ENCODE results near the gene TAS2R40. TPM values are rescaled to one million over a fixed set of nuclear protein-coding genes. Genes with fewer than 3 reads are reported as not detected.

Gene TAS2R40
- total and polyA plus RNA-seq, 10 of the 15 experiments (the other 5 are each of a cell fraction or from before 2014, with no cell fraction given): not detected

DNA sequence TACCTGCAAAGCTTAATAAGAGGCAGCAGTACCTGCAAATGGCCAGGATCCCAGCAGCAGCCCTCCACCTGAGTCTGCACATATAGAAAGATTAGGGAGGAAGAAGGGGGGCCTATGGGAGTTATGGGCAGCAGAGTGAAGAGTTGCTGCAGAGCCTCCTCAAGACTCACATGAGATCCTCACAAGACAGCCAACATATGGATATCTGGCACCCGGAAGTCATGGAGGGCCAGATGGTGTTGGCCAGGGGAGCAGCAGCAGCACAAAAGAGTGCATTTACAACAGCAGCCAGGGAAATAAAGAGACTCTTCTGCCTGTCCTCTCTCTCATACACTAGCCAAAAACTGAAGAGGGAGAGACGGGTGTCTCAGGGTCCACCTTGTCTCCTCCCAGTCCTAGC is 4.0 kb upstream of the TAS2R40 start:
- ATAC-seq (no peak), FAIRE-seq (no peak), DNase-seq (ENCODE audit: low read depth, low spot score) (no peak)
- intact Hi-C loops (cut with micrococcal nuclease; ENCODE audit: unreplicated experiment) (loop anchor here (5.0 to 10.0 kb wide), 2 partner anchors 586 to 613 kb away; no protein-coding TSS in a partner anchor), in situ Hi-C loops (cut with MboI) (loop anchor here (5.0 to 10.0 kb wide), 3 partner anchors 211 to 583 kb away; no protein-coding TSS in a partner anchor)
- H2AFZ ChIP-seq (ENCODE audit: control insufficient read depth, low read depth, low read length): no peak overlapping the region
- TF ChIP-seq KAT2A (conservative IDR thresholded peaks at IDR 0.05; ENCODE audit: control insufficient read depth, low read depth, low read length): no peak
- TF ChIP-seq BACH1 (IDR thresholded peaks at IDR 0.05; ENCODE audit: borderline replicate concordance): no peak
- TF ChIP-seq ZNF207 (IDR thresholded peaks at IDR 0.05; ENCODE audit: borderline replicate concordance): no peak
- TF ChIP-seq STAT3 (IDR thresholded peaks at IDR 0.05; ENCODE audit: low read depth, low read length): no peak
- no peak for TF ChIP-seq ZNF592 (IDR thresholded peaks at IDR 0.05)
- TF ChIP-seq ETV6 (conservative IDR thresholded peaks at IDR 0.05 in 1 of 2, IDR thresholded peaks at IDR 0.05 in 1 of 2; ENCODE audit: borderline replicate concordance in 1 of 2, low read depth in 1 of 2): no peak
- TF ChIP-seq SIN3A (IDR thresholded peaks at IDR 0.05; ENCODE audit: low read depth, low read length): no peak
- no peak for TF ChIP-seq SMC3 (IDR thresholded peaks at IDR 0.05; ENCODE audit: borderline replicate concordance, low read length)
- no peak for TF ChIP-seq POLR2AphosphoS2 (IDR thresholded peaks at IDR 0.05; ENCODE audit: low read depth, low read length)
- TF ChIP-seq PRDM15 (CRISPR knock-in tag; IDR thresholded peaks at IDR 0.05): no peak
- no peak for TF ChIP-seq CTCF (IDR thresholded peaks at IDR 0.05 in 2 of 3, conservative IDR thresholded peaks at IDR 0.05 in 1 of 3; ENCODE audit: control insufficient read depth in 2 of 3, extremely low read depth in 1 of 3, insufficient read depth in 1 of 3, low read depth in 3 of 3, low read length in 3 of 3)
- TF ChIP-seq RAD21 (IDR thresholded peaks at IDR 0.05; ENCODE audit: insufficient read depth, low read depth, low read length): no peak
- no peak for TF ChIP-seq MTA3 (IDR thresholded peaks at IDR 0.05; ENCODE audit: borderline replicate concordance, low read length)
- no TSS peak for BruUV-seq (replicated peaks)
- ChIA-PET SMC1A (ENCODE audit: uncharacterized antibody, unreplicated experiment) (interaction anchor here (0.6 to 6.5 kb wide), 5 partner anchors 22 to 606 kb away, joined by 3 to 191 read pairs (median 3); no protein-coding TSS in a partner anchor), CTCF (interaction anchor here (1.4 to 11.5 kb wide), 2 partner anchors 199 to 210 kb away, joined by 4 to 434 read pairs; no protein-coding TSS in a partner anchor), POLR2A (no interaction called here), RAD21 (ENCODE audit: unreplicated experiment) (interaction anchor here (1.3 kb wide), 1 partner anchor 23 kb away, joined by 3 read pairs; no protein-coding TSS in a partner anchor)
- H3K9ac ChIP-seq (ENCODE audit: control insufficient read depth, insufficient read depth, low read length): no peak overlapping the region
- no peaks in the 10 kb centered on the region; a peak in 3 of 4 replicates for H3K27me3 ChIP-seq (replicated peaks in 1 of 2; ENCODE audit: control insufficient read depth in 2 of 2, insufficient read depth in 2 of 2, low read length in 1 of 2)
- H3K36me3 ChIP-seq (ENCODE audit: control insufficient read depth in 2 of 2, insufficient read depth in 2 of 2, low read length in 1 of 2): no peaks in the 10 kb centered on the region
- WGBS (ENCODE audit: insufficient coverage, insufficient replicate concordance, low lambda C conversion rate, missing lambda C conversion rate): 0% methylated on average over 2 of the region's 2 CpGs
- no peaks in the 10 kb centered on the region for H4K20me1 ChIP-seq (ENCODE audit: control insufficient read depth, insufficient read depth)
- no peaks in the 10 kb centered on the region for H3K4me1 ChIP-seq (ENCODE audit: control insufficient read depth, insufficient read depth, low read length)
- H3K4me2 ChIP-seq (ENCODE audit: control insufficient read depth, insufficient read depth): no peak overlapping the region
- H3K9me3 ChIP-seq (replicated peaks; ENCODE audit: control insufficient read depth, insufficient read depth, low read length): no peaks in the 10 kb centered on the region
- H3K4me3 ChIP-seq: no peak overlapping the region
- no peak overlapping the region for H3K27ac ChIP-seq (ENCODE audit: control insufficient read depth, insufficient read depth)
- no peaks in the 10 kb centered on the region for H3K79me2 ChIP-seq (ENCODE audit: control insufficient read depth, insufficient read depth, low read length)
